Large intestine (tissue), 3 donors: ENCODE measurements around the gene SFSWAP. TPM values are rescaled to one million over a fixed set of nuclear protein-coding genes. Genes with fewer than 3 reads are reported as not detected.
A peak's percentile ranks its signal among the peaks of the same experiment; 100 is the strongest.

Source experiments
- DNase-seq, 2 donors: peaks; one replicate each; pipeline versions ENCODE4 v3.0.0 to v3.0.0-alpha.2; 2013
- H3K27ac ChIP-seq: one replicate; pipeline ENCODE4 v1.5.1; 2013; ENCODE audit warnings: low read length
- H3K27me3 ChIP-seq: 2 replicates; pipeline ENCODE4 v1.6.1; 2013; ENCODE audit warnings: low read length; ENCODE audit not compliant: control insufficient read depth, insufficient read depth
- H3K36me3 ChIP-seq: 2 replicates; pipeline ENCODE4 v1.6.1; 2013; ENCODE audit warnings: low read length; ENCODE audit not compliant: control insufficient read depth, insufficient read depth
- H3K4me1 ChIP-seq: one replicate; pipeline ENCODE4 v1.6.1; 2013; ENCODE audit warnings: low read length; ENCODE audit not compliant: control insufficient read depth, insufficient read depth
- H3K4me3 ChIP-seq: one replicate; pipeline ENCODE4 v1.5.1; 2013; ENCODE audit warnings: low read length
- H3K9me3 ChIP-seq: one replicate; pipeline ENCODE4 v1.6.1; 2013; ENCODE audit warnings: mild to moderate bottlenecking, low read depth, low read length, moderate library complexity; ENCODE audit not compliant: control insufficient read depth
- WGBS: methylation state at CpG from one replicate; pipeline ENCODE4 v1.1.5; 2013; ENCODE audit warnings: low lambda C conversion rate; ENCODE audit not compliant: insufficient coverage; 5-methylcytosine and 5-hydroxymethylcytosine counted together
- polyA plus RNA-seq: library from polyadenylated mRNA; unstranded; fragments of 120-200 nt; gene quantifications from one replicate; pipeline ENCODE4 v1.2.1, GENCODE V29; 2013

The SFSWAP gene
- polyA plus RNA-seq, 1 donor = 37.2 TPM

DNA sequence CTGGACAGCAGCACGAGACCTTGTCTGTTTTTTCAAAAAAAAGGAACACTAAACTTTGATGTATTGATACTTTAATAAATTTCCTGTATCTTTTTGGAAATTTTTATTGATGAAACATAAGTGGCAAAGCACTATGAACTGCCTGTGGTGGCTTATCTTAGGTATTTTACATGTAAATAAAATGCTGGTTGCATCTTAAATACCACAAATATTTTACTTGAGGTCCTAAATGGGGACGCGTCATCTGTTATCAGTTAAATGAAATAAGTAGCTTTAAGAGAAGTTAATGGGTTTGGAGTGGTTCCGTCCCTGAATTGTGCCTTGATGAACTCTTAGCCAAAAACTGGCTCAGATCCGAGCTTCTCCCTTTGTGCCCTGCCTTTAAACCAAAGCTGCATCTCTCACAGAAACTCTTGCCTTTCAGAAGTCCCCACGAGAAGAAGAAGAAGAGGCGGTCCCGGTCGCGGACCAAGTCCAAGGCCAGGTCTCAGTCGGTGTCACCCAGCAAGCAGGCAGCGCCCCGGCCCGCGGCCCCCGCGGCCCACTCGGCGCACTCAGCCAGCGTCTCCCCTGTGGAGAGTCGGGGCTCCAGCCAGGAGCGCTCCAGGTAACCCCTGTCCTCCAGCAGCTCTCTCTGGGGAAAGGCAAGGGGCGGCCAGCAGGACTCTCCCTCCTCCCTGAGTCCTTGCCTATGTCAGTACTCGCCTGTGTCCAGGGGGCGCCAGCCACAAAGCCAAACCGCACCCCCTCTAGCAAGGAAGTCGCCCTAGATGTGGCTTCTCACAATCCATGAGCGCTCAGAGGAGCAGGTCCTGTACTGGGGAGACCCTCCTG lies 86.1 kb downstream of the SFSWAP start:
- no peak overlapping the region for H3K4me3 ChIP-seq
- H3K27ac ChIP-seq = no peak overlapping the region
- no peaks in the 10 kb centered on the region for H3K4me1 ChIP-seq
- peaks cover 3% of the 10 kb centered on the region for H3K9me3 ChIP-seq
- no CpG with 5 or more reads among the region's 28 CpGs for WGBS
- no peaks in the 10 kb centered on the region for H3K27me3 ChIP-seq
- DNase-seq = no peak
- peaks cover 53% of the 10 kb centered on the region for H3K36me3 ChIP-seq

DNA sequence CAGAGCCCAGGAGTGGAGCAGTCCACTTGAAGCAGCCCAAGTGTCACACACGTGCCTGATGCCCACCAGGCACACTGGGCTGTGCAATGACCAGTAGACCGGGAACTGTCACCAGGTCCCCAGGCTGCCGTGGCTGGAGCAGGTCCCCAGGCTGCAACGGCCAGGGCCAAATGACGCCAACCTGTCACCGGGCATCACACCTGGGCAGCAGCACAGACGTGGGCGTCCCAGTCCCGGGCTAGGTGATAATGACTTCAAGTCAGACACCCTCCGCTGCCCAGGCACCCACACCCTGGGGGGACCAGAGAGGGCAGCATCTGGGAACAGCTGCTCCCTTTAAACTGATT lies 86.7 kb downstream of the SFSWAP start:
- Histone ChIP-seq H3K4me3 (no peak overlapping the region), H3K27ac (no peak overlapping the region), H3K9me3 (peaks cover 3% of the 10 kb centered on the region), H3K36me3 (peaks cover 54% of the 10 kb centered on the region), H3K4me1 (no peaks in the 10 kb centered on the region), H3K27me3 (no peaks in the 10 kb centered on the region)
- no peak for DNase-seq
- WGBS = no CpG with 5 or more reads among the region's 10 CpGs

DNA sequence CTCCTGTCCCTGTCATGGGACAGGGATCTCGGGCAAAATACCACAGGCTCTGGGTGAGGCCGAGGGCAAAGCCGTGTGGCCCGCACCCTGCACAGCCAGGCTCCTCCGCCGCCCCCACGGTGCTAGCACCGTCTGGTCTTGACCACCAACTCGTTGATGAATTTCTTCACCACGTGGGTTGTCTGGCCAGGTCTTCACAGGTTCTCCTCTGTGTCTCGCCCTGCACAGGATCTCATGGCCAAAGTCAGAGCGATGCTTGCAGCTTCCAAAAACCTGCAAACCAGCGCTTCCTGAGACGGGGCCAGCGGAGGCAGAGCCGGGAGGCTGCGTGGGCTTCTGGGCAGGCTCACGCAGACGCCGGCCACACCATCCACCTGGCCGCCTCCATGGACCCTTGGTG lies 88.3 kb downstream of the SFSWAP start:
- no peak overlapping the region for H3K27ac ChIP-seq
- no peak for DNase-seq
- no peaks in the 10 kb centered on the region for H3K27me3 ChIP-seq
- H3K4me1 ChIP-seq = no peaks in the 10 kb centered on the region
- peaks cover 3% of the 10 kb centered on the region for H3K9me3 ChIP-seq
- no peak overlapping the region for H3K4me3 ChIP-seq
- no CpG with 5 or more reads among the region's 21 CpGs for WGBS
- peaks cover 49% of the 10 kb centered on the region for H3K36me3 ChIP-seq

DNA sequence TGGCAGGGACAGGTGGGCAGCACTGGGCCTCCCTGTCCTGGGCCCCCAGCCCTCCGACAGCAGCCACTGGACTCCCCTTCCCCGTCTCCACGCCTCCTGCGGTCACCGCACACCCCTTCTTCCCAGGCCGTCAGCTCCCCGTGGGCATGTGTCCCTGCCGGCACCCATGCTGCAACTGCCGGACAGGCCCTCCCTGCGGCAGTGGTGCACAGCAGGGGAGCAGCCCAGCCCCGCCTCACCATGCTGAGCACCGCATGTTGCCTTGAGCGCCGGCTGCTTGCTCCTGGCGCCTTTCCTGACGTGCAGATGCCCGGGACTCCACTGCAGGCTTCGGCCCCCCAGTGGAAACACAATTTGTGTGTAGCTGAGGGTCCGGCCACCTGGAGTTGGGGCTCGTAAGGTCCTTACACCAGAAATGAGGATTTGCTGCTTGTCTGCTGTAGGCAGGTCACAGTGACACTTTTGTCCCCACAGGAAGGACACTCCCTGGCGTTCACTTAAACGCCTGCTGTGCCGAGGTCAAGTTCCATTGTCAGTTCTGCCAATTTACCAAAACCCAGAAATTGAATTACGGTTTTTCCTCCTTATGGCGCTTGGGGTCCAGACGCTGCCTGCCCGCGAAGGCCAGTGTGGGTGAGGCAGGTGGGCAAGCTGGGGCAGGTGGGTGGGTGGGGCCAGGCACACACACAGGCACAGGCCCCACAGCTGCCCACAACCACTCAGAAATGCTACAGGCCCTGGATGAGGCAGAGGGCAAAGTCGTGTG lies 89.1 kb downstream of the SFSWAP start:
- H3K27me3 ChIP-seq = no peaks in the 10 kb centered on the region

DNA sequence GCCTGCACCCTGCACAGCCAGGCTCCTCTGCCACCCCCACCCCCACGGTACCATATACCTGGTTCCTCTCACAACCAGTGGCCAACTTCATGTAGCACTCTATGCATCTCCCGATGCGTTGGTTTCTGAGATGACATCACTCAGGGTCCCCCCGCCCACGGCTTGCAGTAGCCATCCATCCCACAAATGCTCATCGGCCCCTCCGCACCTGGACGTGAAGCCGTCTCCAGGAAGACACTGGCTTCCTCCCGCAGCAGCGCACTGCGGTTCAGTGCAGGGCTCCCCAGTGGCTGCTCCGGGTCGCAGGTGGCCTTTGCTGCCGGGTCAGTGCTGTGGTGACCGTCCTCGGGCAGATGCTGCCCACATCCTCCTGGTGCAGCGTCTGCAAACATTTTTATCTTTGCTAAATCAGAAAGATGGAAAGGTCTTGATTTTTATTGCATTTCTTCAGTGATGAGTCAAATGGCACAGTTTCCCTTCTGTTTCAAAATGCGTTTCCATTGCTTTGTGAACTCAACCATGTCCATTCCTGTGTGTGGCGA lies 89.8 kb downstream of the SFSWAP start:
- peaks cover 40% of the 10 kb centered on the region for H3K36me3 ChIP-seq
- no peak overlapping the region for H3K4me3 ChIP-seq
- H3K27ac ChIP-seq = no peak overlapping the region
- H3K9me3 ChIP-seq = peaks cover 3% of the 10 kb centered on the region
- DNase-seq = no peak
- H3K4me1 ChIP-seq = no peaks in the 10 kb centered on the region
- H3K27me3 ChIP-seq = no peaks in the 10 kb centered on the region
- no CpG with 5 or more reads among the region's 20 CpGs for WGBS

More for the DNA sequence above, 89.1 kb downstream of the SFSWAP start:
- DNase-seq = no peak
- WGBS = no CpG with 5 or more reads among the region's 29 CpGs
- Histone ChIP-seq H3K36me3 (peaks cover 47% of the 10 kb centered on the region), H3K27ac (no peak overlapping the region), H3K4me3 (no peak overlapping the region), H3K4me1 (no peaks in the 10 kb centered on the region), H3K9me3 (peaks cover 3% of the 10 kb centered on the region)

DNA sequence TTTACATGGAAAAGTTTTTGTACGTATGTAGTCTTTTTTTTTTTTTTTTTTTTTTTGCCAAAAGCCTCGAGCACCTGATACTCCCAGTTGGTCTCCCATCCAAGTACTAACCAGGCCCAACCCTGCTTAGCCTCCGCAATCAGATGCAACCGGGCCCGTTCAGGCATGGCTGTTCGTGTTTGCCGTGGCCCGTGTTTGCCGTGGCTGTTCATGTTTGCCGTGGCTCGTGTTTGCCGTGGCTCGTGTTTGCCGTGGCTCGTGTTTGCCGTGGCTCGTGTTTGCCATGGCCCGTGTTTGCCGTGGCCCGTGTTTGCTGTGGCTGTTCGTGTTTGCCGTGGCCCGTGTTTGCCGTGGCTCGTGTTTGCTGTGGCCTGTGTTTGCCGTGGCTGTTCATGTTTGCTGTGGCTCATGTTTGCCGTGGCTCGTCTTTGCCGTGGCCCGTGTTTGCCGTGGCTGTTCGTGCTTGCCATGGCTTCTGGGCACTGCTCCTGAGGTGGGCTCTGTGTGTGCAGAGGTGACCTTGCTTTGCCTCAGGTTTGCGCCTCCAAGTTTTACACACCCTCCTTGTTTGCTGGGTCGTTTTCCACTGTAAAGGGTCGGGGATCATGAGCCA lies 90.5 kb downstream of the SFSWAP start:
- Histone ChIP-seq H3K36me3 (peaks cover 38% of the 10 kb centered on the region), H3K4me1 (no peaks in the 10 kb centered on the region), H3K4me3 (no peak overlapping the region), H3K9me3 (peaks cover 3% of the 10 kb centered on the region), H3K27ac (no peak overlapping the region), H3K27me3 (no peaks in the 10 kb centered on the region)
- no CpG with 5 or more reads among the region's 35 CpGs for WGBS
- no peak for DNase-seq

DNA sequence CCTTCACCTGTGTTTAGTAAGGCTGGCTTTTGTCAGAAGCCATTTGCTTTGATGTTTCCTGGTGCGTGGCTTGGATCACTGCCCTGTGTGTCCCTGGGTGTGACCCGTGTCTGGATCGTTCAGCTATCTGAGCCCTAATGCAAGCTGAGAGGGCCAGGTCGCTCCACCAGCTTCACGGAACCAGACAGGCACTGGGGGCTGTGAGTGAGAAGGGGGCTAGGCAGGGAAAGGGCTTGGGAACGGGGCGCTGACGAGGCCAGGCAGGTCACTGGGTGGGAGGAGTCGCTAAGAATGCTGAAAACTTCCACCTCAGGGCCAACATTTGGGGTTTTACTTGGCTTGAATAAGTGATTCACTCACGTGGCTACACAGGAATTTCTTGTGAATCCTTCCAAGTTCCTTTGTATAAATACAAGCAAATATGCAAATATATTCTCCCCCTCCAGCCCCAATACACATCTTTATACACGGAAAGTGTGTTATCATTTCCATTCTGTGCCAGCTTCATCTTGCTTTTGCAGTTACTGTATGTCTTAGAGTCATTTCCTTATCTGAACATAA lies 93.2 kb downstream of the SFSWAP start:
- no peak for DNase-seq
- Histone ChIP-seq H3K4me3 (no peak overlapping the region), H3K4me1 (no peaks in the 10 kb centered on the region), H3K27me3 (no peaks in the 10 kb centered on the region), H3K36me3 (peaks cover 23% of the 10 kb centered on the region), H3K27ac (no peak overlapping the region), H3K9me3 (peaks cover 6% of the 10 kb centered on the region)
- no CpG with 5 or more reads among the region's 11 CpGs for WGBS

DNA sequence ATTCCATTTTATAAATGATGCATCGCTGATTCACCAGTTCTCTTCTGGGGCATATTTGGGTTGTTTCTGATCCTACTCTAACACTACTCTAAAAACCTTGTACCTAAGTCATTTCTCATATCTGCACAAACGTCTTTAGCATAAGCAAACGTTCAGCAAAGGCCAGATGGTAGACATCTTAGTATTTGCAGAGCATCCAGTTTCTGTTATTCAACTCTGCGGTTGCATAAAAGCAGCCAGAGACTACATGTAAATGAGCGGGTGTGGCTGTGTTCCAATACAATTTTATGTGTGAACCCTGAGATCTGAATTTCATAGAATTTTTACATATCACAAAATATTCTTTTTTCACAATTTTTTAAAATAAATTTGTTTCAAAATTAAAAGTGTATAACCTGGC lies 94.5 kb downstream of the SFSWAP start:
- H3K4me3 ChIP-seq = no peak overlapping the region
- H3K36me3 ChIP-seq = peaks cover 14% of the 10 kb centered on the region
- 50% methylated on average over 1 of the region's 5 CpGs for WGBS
- no peak overlapping the region for H3K27ac ChIP-seq
- no peaks in the 10 kb centered on the region for H3K4me1 ChIP-seq
- H3K27me3 ChIP-seq = no peaks in the 10 kb centered on the region
- no peak for DNase-seq
- peaks cover 7% of the 10 kb centered on the region for H3K9me3 ChIP-seq

DNA sequence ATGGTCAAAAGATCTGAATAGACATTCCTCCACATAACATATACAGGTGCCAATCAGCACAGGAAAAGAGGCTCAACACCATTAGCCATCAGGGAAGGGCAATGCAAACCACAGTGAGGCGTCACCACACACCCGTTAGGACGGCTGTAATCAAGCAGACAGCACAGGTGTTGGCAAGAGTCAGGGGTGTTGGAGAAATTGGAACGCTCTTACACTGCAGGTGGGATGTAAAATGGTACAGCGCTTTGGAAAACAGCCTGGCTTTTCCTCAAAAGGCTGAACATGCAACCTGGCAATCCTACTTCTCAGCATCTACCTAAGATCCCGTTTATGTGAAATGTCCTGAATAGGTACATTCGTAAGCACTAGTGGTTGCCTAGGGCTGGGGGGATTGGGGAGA lies 95.8 kb downstream of the SFSWAP start:
- Histone ChIP-seq H3K9me3 (peaks cover 7% of the 10 kb centered on the region), H3K36me3 (peaks cover 9% of the 10 kb centered on the region), H3K4me3 (no peak overlapping the region), H3K27me3 (peaks cover 3% of the 10 kb centered on the region), H3K27ac (no peak overlapping the region), H3K4me1 (no peaks in the 10 kb centered on the region)
- no CpG with 5 or more reads among the region's 7 CpGs for WGBS
- DNase-seq = no peak

DNA sequence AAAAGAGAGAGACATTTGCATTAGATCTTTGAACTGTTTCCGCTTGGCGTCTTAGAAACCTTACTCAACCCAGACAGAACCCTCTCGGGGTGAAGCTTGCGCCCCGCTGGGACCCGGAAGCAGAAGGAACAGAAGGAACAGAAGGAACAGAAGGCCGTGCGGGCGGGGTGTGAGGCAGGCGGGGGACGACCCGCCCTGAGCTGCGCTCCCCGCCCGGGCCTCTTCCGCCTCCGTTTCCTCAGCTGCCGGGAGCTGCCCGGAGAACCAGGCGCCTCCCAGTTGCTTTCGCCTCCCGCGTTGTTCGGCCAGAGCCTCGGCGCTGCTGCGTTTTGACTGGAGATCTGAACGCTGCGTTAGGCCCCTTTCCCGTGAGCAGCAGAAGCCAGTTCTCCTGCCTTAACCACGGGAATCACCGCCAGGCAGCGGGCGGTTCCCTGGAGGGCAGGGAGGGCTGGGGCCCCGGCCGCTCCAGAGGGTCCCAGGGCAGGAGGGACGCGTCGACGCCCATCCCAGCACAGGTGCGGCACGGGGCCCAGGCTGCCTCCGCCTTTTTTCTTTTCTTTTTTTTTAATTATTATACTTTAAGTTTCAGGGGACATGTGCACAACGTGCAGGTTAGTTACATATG lies 98.0 kb downstream of the SFSWAP start:
- Histone ChIP-seq H3K36me3 (no peaks in the 10 kb centered on the region), H3K27ac (no peak overlapping the region), H3K27me3 (peaks cover 3% of the 10 kb centered on the region), H3K9me3 (peaks cover 16% of the 10 kb centered on the region), H3K4me3 (peak overlapping the region; percentile 10), H3K4me1 (no peaks in the 10 kb centered on the region)
- no peak for DNase-seq
- 93% methylated on average over 3 of the region's 44 CpGs for WGBS
